Liver (tissue), 9 donors: ENCODE measurements around the gene RBL2. TPM values are rescaled to one million over a fixed set of nuclear protein-coding genes. Genes with fewer than 3 reads are reported as not detected.

Source experiments
- DNase-seq: peaks from one replicate; pipeline ENCODE4 v3.0.0-alpha.2; 2017; ENCODE audit warnings: low spot score
- H3K27ac ChIP-seq, 2 donors: one replicate each; pipeline ENCODE4 v1.7.0; 2013; ENCODE audit warnings: inconsistent platforms in 2 of 2, low read length in 2 of 2, control low read depth in 1 of 2, low read depth in 1 of 2, mild to moderate bottlenecking in 1 of 2
- H3K27me3 ChIP-seq, 4 donors: one replicate each; pipeline versions ENCODE4 v1.6.1 to v1.7.0; 2013; ENCODE audit warnings: low read length in 3 of 4, inconsistent platforms in 1 of 4, mild to moderate bottlenecking in 1 of 4, moderate library complexity in 1 of 4; ENCODE audit not compliant: control insufficient read depth in 4 of 4, insufficient read depth in 4 of 4
- H3K36me3 ChIP-seq, 4 donors: one replicate each; pipeline versions ENCODE4 v1.6.1 to v1.7.0; 2013; ENCODE audit warnings: low read length in 3 of 4, mild to moderate bottlenecking in 3 of 4, low read depth in 1 of 4, moderate library complexity in 1 of 4; ENCODE audit not compliant: control insufficient read depth in 4 of 4, insufficient read depth in 3 of 4
- H3K4me1 ChIP-seq, 4 donors: one replicate each; pipeline versions ENCODE4 v1.6.1 to v1.7.0; 2013; ENCODE audit warnings: low read length in 3 of 4, mild to moderate bottlenecking in 3 of 4, moderate library complexity in 1 of 4; ENCODE audit not compliant: control insufficient read depth in 4 of 4, insufficient read depth in 4 of 4
- H3K4me3 ChIP-seq, 3 donors: one replicate each; pipeline versions ENCODE4 v1.6.1 to v1.7.0; 2013; ENCODE audit warnings: low read length in 3 of 3, control low read depth in 1 of 3, low read depth in 1 of 3, mild to moderate bottlenecking in 1 of 3
- H3K9ac ChIP-seq, 2 donors: one replicate each; pipeline ENCODE4 v1.7.0; 2013; ENCODE audit warnings: low read length in 2 of 2, mild to moderate bottlenecking in 2 of 2, moderate library complexity in 2 of 2, control low read depth in 1 of 2, low read depth in 1 of 2
- H3K9me3 ChIP-seq, 4 donors: one replicate each; pipeline versions ENCODE4 v1.6.1 to v1.7.0; 2013; ENCODE audit warnings: low read length in 3 of 4; ENCODE audit not compliant: control insufficient read depth in 4 of 4
- ATF3 ChIP-seq: IDR thresholded peaks from 2 replicates; pipeline ENCODE4 v1.6.1; 2016; ENCODE audit warnings: antibody characterized with exemption
- EGR1 ChIP-seq, 2 donors: IDR thresholded peaks; 2 replicates each; pipeline ENCODE4 v1.6.1; 2016 to 2018; ENCODE audit warnings: antibody characterized with exemption in 2 of 2, low read depth in 2 of 2
- FOXA1 ChIP-seq: IDR thresholded peaks from 2 replicates; pipeline ENCODE4 v1.6.1; 2016; ENCODE audit warnings: antibody characterized with exemption
- FOXA2 ChIP-seq: IDR thresholded peaks from 2 replicates; pipeline ENCODE4 v1.6.1; 2016; ENCODE audit warnings: antibody characterized with exemption
- GABPA ChIP-seq, 2 donors: IDR thresholded peaks in 1 of 2; conservative IDR thresholded peaks in 1 of 2; 2 replicates each; pipeline ENCODE4 v1.6.1; 2016; ENCODE audit warnings: antibody characterized with exemption in 2 of 2, mild to moderate bottlenecking in 1 of 2, moderate library complexity in 1 of 2
- HNF4A ChIP-seq, 2 donors: conservative IDR thresholded peaks; 2 replicates each; pipeline ENCODE4 v1.6.1; 2016; ENCODE audit warnings: antibody characterized with exemption in 2 of 2, mild to moderate bottlenecking in 2 of 2
- HNF4G ChIP-seq: IDR thresholded peaks from 2 replicates; pipeline ENCODE4 v1.6.1; 2016; ENCODE audit warnings: antibody characterized with exemption
- JUND ChIP-seq, 2 donors: IDR thresholded peaks; 2 replicates each; pipeline ENCODE4 v1.6.1; 2016; ENCODE audit warnings: antibody characterized with exemption in 2 of 2
- NR2F2 ChIP-seq: IDR thresholded peaks from 2 replicates; pipeline ENCODE4 v1.6.1; 2016; ENCODE audit warnings: antibody characterized with exemption
- RAD21 ChIP-seq, 2 donors: IDR thresholded peaks; 2 replicates each; pipeline ENCODE4 v1.6.1; 2016; ENCODE audit warnings: antibody characterized with exemption in 2 of 2, mild to moderate bottlenecking in 2 of 2
- REST ChIP-seq: IDR thresholded peaks from 2 replicates; pipeline ENCODE4 v1.6.1; 2016; ENCODE audit warnings: antibody characterized with exemption, mild to moderate bottlenecking
- RXRA ChIP-seq, 2 donors: IDR thresholded peaks; 2 replicates each; pipeline ENCODE4 v1.6.1; 2017 to 2018; ENCODE audit warnings: antibody characterized with exemption in 2 of 2, mild to moderate bottlenecking in 1 of 2
- SP1 ChIP-seq: IDR thresholded peaks from 2 replicates; pipeline ENCODE4 v1.6.1; 2018; ENCODE audit warnings: antibody characterized with exemption, mild to moderate bottlenecking
- TAF1 ChIP-seq: conservative IDR thresholded peaks from 2 replicates; pipeline ENCODE4 v1.6.1; 2016; ENCODE audit warnings: antibody characterized with exemption, mild to moderate bottlenecking
- YY1 ChIP-seq: IDR thresholded peaks from 2 replicates; pipeline ENCODE4 v1.6.1; 2016; ENCODE audit warnings: antibody characterized with exemption, mild to moderate bottlenecking
- ZBTB33 ChIP-seq: IDR thresholded peaks from 2 replicates; pipeline ENCODE4 v1.6.1; 2016; ENCODE audit warnings: antibody characterized with exemption
- WGBS: extraction: QIAGEN DNeasy Blood & Tissue Kit; methylation state at CpG from one replicate; pipeline ENCODE4 v1.1.7; 2013; 5-methylcytosine and 5-hydroxymethylcytosine counted together
- polyA plus RNA-seq, 2 donors: library from polyadenylated mRNA; stranded (reverse) in 1 of 2; unstranded in 1 of 2; fragments of 200-250 nt in 1 of 2; fragments of >200 nt in 1 of 2; fragmentation: Nextera tagmentation in 1 of 2; extraction: Ambion mirVana in 1 of 2; gene quantifications; one replicate each; pipeline versions ENCODE4 v1.2.1 to v1.2.3, GENCODE V29; 2013 to 2015
- total RNA-seq, 2 donors: library from RNA; depleted of rRNA; stranded (reverse); fragments of >200 nt; gene quantifications; one replicate each; pipeline ENCODE4 v1.2.3, GENCODE V29; 2014
- TF ChIP-seq, protein P1 (sequence below): IDR thresholded peaks from 2 replicates; pipeline ENCODE4 v1.6.1; 2016; ENCODE audit warnings: antibody characterized with exemption
- TF ChIP-seq, protein P2 (sequence below): fragments of 150-350 bp; IDR thresholded peaks from 2 replicates; pipeline ENCODE4 v1.5.1; 2017; ENCODE audit warnings: improper control_type of control experiment, low read depth, low read length; ENCODE audit not compliant: missing input control
- donor health status: healthy.
- donor health status: healthy.
- donor health status: healthy.
- donor health status: healthy.
- donor health status: healthy.

RBL2 gene
- total and polyA plus RNA-seq, 4 donors, result 19.2 to 64.3 (median 28.4) TPM

DNA sequence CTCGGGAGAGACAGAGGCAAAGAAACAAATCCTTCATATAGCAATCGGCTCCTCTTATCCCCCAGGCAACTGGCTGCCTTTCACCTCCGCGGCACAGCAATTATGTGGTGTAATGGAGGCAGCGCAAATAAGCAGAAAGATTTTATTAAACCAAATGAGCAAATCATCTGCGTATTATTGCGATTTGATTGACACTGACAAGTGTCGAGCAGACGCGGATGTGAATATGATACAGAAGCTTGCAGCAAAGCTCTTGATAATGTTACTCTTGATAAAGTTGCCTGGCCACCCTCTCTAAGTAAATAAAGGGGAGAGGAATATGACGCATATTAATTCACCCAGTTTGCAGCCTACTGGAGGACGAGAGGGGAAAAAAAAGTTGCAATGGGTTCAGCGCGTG lies 95.2 kb downstream of the RBL2 start:
- Histone ChIP-seq H3K9me3 (peaks cover 0 to 2% (median 0%) of the 10 kb centered on the region in 4 donors), H3K27ac (no peak overlapping the region), H3K9ac (no peak overlapping the region), H3K4me3 (no peak overlapping the region), H3K4me1 (no peaks in the 10 kb centered on the region), H3K27me3 (no peaks in the 10 kb centered on the region), H3K36me3 (no peaks in the 10 kb centered on the region)
- WGBS, result 94% methylated on average over 14 of the region's 14 CpGs
- TF ChIP-seq, protein P1, sequence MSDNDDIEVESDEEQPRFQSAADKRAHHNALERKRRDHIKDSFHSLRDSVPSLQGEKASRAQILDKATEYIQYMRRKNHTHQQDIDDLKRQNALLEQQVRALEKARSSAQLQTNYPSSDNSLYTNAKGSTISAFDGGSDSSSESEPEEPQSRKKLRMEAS, result no peak
- TF ChIP-seq HNF4G, result no peak
- TF ChIP-seq FOXA1, result no peak
- TF ChIP-seq ATF3, result no peak
- no peak for TF ChIP-seq YY1
- TF ChIP-seq, protein P2, sequence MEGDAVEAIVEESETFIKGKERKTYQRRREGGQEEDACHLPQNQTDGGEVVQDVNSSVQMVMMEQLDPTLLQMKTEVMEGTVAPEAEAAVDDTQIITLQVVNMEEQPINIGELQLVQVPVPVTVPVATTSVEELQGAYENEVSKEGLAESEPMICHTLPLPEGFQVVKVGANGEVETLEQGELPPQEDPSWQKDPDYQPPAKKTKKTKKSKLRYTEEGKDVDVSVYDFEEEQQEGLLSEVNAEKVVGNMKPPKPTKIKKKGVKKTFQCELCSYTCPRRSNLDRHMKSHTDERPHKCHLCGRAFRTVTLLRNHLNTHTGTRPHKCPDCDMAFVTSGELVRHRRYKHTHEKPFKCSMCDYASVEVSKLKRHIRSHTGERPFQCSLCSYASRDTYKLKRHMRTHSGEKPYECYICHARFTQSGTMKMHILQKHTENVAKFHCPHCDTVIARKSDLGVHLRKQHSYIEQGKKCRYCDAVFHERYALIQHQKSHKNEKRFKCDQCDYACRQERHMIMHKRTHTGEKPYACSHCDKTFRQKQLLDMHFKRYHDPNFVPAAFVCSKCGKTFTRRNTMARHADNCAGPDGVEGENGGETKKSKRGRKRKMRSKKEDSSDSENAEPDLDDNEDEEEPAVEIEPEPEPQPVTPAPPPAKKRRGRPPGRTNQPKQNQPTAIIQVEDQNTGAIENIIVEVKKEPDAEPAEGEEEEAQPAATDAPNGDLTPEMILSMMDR, result no peak
- TF ChIP-seq RAD21 (IDR thresholded peaks at IDR 0.05), result no peak
- TF ChIP-seq SP1, result no peak
- no peak for TF ChIP-seq FOXA2
- no peak for TF ChIP-seq NR2F2
- TF ChIP-seq RXRA (IDR thresholded peaks at IDR 0.05), result no peak
- no peak for TF ChIP-seq TAF1
- no peak for TF ChIP-seq ZBTB33
- TF ChIP-seq JUND (IDR thresholded peaks at IDR 0.05), result no peak
- TF ChIP-seq EGR1 (IDR thresholded peaks at IDR 0.05; ENCODE audit: low read depth in 2 of 2), result no peak
- no peak for TF ChIP-seq HNF4A (conservative IDR thresholded peaks at IDR 0.05)
- TF ChIP-seq GABPA (IDR thresholded peaks at IDR 0.05 in 1 of 2, conservative IDR thresholded peaks at IDR 0.05 in 1 of 2), result no peak
- TF ChIP-seq REST, result no peak
- DNase-seq, result no peak
